Activated T-helper 1 cell treated with anti-CD3 and anti-CD28 coated beads, Interleukin-2, amount 50 U/mL, for 16 hours (primary cell): ENCODE results near the gene FGB.
"Not testable (repeated sequence)": the region's sequence is repeated elsewhere in the genome, so short reads cannot be mapped to it uniquely, and the experiment has no call there.

Experiments
- DNase-seq, 2 donors: peaks; one replicate each; pipeline ENCODE4 v3.0.0-alpha.2; 2020; ENCODE audit warnings: low read depth in 1 of 2, low spot score in 1 of 2

The FGB gene

GRCh38 chr4:154594343-154594742, 31.5 kb downstream of the FGB start:
- not testable (repeated sequence) for DNase-seq

DNA sequence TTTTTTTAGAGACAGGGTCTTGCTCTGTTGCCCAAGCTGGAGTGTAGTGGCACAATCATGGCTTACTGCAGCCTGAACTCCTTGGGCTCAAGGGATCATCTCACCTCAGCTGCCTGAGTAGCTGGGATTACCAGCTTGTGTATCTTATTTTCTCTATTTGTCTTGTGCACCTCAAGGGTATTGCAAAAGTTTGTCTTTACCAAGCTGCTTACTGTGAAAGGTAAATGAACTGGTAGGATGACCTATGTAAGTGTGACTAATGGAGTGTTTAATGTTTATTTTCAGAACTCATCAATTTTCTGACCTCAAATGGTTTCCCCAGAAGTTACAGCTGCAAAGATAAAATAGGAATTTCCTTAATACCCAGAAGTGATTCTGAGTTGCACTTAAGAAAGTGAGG, 33.0 kb downstream of the FGB start:
- no peak for DNase-seq

GRCh38 chr4:154597281-154597680, 34.5 kb downstream of the FGB start:
- not testable (repeated sequence) for DNase-seq

DNA sequence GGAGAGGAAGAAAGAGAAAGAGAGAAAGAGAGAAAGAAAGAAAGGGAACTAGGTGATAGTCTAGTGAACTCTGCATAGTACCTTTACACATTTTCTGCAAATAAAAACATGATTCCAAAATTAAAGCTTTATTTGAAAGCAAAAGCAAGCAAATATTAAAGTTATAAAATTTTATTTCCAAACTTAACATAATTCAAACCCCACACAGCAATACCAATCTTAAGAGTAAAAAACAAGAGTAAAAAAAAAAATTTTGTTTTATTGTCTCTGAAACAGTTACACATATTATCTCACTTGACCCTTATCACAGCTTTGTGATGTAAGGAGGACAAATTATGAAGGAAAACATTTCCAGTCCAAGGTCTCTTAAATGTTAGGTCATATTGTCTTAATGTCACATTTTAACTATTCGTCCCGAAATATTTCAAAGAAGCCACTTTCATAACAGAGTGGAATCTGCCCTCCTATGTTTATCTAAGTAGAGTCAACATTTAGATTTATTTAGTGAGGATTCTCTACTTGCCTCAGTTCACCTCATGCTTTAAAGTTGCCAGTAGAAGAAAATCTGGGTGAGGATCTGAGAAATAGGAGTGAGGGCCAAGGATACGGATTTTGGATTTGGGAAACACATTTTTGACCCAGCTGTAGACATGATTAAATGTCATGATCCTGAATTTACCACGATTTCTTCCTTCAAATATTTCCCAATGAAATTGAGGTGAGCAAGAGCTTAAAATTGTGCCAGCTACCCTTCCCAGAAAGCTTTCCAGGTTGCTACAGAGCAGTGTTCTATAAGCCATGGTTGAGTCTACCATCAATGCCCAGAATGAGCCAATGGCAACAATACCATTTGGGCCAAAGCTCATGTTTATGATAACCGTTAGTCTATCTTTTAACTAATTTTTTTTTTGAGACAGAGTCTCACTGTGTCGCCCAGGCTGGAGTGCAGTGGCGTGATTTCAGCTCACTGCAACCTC, 35.3 kb downstream of the FGB start:
- DNase-seq: no peak

GRCh38 chr4:154602404-154603020, 39.7 kb downstream of the FGB start:
- no peak for DNase-seq

DNA sequence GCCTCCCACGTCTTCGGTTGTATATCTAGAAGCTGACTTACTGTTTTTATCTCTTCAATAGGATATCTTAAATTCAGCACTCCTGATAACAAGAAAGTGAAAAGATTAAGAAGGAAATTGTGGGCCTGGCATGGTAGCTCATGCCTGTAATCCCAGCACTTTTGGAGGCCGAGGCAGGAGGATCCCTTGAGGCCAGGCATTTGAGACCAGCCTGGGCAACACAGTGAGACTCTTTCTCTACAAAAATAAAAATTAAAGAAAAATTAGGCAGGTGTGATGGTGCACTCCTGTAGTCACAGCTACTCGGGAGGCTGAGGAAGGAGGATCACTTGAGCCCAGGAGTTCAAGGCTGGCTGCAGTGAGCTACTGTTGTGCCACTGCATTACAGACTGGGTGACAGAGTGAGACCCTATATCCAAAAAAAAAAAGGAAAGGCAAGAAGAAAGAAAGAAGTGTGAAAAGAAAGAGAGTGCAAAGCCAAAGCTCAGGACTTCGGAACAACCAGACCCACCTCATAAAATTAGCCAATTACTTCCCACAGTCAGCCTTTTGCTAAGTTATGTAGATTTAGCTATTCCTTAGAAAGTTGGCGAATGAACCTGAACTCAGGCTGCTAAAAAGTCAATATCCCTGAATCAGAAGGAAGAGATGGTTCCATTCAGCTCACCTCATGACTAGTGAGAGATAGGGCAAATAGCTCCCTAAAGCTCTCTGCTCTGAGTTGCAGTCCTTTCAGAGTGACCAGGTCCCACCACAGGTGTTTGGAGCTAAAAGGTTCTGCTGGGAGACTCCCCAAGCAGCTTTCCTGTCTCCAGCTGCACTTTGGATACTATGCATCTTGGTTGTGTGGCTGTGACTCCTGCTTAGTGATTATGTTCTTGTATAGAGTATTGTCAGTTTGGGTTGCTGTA, 40.5 kb downstream of the FGB start:
- DNase-seq: no peak

DNA sequence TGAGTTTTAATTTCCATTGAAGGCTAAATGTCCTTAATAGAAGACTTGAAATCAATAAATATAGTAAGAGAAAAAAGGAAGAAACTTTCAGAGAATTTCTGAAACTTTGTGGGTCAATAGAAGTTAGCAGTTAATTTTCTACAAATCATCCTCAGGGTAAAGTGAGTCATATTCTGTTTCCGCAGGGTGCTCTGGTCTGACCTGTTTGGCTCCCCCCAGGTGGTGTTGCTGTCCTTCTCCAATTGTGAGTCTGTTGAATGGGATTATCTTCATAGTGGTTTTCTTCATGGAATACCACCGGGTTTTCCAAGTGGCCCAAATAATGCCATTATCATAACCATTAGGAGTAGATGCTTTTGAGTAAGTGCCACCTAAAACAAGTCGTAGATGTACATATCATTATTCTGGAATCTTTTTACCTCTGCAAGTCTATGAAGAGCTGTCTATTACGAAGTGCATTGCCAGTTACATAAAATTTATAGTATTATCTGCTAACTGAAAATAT, 41.9 kb downstream of the FGB start:
- DNase-seq: no peak

- no peak for DNase-seq
Measured at GRCh38 chr4:154606728-154607723, 44.2 kb downstream of the FGB start.

- no peak for DNase-seq
Measured at GRCh38 chr4:154608361-154609252, 45.8 kb downstream of the FGB start.

- DNase-seq: no peak
Measured at GRCh38 chr4:154609532-154609931, 46.7 kb downstream of the FGB start.

DNA sequence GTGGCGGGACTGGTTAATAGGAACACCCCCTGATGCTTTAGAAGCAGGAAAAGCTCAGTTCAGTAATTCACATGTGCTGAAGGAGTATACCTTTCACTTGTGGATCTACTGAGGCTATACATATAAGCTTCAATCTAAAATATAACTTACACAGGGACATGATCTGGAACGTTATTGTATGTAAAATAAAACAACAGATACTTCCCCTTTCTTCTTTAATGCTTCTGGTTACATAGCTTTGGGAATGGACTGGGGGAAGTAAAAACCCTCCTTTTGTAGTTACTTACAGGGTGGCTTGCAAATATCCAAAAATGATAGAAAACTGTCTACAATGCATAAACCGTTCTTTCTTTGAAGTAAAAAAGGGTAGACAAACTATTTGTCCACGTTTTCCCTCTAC, 47.8 kb downstream of the FGB start:
- DNase-seq: no peak

- no peak for DNase-seq
Measured at GRCh38 chr4:154611833-154612232, 49.0 kb downstream of the FGB start.

GRCh38 chr4:154612472-154613414, 49.9 kb downstream of the FGB start, which contains the start of gene FGG:
FGG (minus strand) TSS chr4:154612656; CDS start chr4:154612609, 47 bp downstream.
- no peak for DNase-seq

- DNase-seq: no peak
Measured at GRCh38 chr4:154614306-154614705, 51.5 kb downstream of the FGB start.

DNA sequence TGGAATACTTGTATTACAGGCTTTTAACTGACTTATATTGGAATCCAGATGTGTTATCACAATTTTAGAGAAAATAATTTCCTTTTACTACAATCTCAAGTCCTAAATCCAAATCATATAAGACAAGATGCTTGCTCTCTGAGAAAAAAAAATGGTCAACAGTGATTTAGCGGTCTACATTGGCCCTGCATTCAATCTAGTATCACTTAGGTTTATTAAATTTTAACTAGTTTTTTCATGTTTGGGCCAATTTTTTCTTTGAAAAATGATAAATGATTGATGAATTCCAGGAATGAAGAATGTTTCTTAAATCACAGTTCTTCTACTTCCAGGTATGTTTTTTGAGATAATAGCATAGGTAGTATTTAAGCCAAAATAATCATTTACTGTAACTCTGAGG, 52.4 kb downstream of the FGB start:
- no peak for DNase-seq

- DNase-seq: no peak
Measured at GRCh38 chr4:154616287-154616686, 53.5 kb downstream of the FGB start.

DNA sequence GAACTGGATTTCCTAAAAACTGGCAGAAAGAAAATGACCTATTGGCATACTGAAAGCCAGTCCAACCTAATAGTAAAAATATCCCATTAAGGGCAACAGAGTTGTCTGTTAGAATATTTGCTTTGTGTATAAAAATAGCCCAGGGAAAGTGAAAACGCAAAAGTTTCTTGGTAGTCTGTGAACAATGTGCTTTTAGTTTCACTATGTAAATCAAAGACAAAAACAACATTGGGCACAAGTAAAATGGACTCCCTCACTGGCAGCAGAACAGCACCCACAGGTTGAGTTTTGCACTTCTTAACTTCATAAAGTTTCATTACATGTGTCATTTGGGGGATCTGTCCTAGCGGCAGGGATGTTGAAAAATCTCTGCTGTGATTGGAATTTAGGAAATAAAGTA, 53.9 kb downstream of the FGB start:
- no peak for DNase-seq

DNA sequence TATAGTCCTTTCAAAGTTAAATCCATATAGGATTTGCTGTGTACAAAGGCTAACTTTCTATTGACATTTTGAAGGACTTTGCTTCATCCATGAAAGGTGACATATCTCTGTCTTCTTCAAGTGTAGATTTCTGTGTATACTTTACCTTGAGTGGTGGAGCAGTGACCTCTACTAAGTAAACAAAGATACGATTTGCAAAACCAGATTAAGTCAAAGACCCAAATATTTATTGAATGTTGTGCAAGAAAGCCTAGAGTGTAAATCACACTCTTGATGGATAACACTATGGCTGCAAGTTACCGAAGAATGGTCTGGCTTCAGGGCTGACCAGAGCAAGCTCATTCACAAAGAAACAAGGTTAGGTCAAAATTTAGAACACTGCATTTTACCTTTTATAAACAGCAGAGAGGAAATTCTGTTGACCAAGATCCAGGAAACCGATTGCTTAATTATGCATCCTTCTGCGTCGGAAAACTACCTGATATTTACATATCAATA, 55.1 kb downstream of the FGB start:
- DNase-seq: no peak
